Omental fat pad (tissue), 4 donors: Measurements from ENCODE around the gene ERAP2. TPM values are rescaled to one million over a fixed set of nuclear protein-coding genes. Genes with fewer than 3 reads are reported as not detected.
"Not testable (repeated sequence)": the region's sequence is repeated elsewhere in the genome, so short reads cannot be mapped to it uniquely, and the experiment has no call there.

Source experiments
- ATAC-seq: fragments of 150-250 bp; one replicate; pipeline ENCODE4 v1.9.1; 2016; ENCODE audit warnings: mild to moderate bottlenecking, moderate library complexity; ENCODE audit not compliant: low FRiP score
- DNase-seq: peaks from one replicate; pipeline ENCODE4 v3.0.0-alpha.2; 2019; ENCODE audit warnings: low spot score
- total RNA-seq, 4 donors: library from RNA; depleted of rRNA; stranded (reverse); fragments of >200 nt; gene quantifications; one replicate each; pipeline ENCODE4 v1.1.0, GENCODE V29; 2016
- TF ChIP-seq, protein P1 (sequence below), 3 donors: fragments of 450-650 bp; IDR thresholded peaks; one replicate each; pipeline ENCODE4 v1.5.1; 2016 to 2017; ENCODE audit warnings: antibody characterized with exemption in 3 of 3, mild to moderate bottlenecking in 3 of 3, moderate library complexity in 2 of 3

Gene ERAP2
- total RNA-seq, 4 donors from 2014 or later = 15.1 to 57.4 (median 16.9) TPM

DNA sequence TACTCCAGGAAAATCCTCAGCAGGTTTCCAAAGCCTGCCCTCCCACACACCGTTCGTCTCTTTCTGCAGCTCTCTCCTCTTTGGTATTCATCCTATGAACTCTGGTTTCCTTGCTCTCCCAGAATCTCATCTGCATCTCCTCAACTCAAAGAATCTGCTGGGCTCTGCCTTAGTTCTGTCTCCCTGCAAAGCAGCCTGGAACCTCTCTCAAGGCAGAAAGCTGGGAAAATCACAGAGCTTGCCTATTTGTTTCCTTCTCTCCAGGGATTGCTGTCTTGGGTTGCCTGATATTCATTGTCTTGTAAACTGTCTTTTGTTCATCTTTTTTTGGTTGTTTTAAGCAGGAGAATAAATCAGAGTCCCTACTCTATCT, 5.3 kb upstream of the ERAP2 start:
- DNase-seq (no peak), ATAC-seq (no peak)
- TF ChIP-seq, protein P1, sequence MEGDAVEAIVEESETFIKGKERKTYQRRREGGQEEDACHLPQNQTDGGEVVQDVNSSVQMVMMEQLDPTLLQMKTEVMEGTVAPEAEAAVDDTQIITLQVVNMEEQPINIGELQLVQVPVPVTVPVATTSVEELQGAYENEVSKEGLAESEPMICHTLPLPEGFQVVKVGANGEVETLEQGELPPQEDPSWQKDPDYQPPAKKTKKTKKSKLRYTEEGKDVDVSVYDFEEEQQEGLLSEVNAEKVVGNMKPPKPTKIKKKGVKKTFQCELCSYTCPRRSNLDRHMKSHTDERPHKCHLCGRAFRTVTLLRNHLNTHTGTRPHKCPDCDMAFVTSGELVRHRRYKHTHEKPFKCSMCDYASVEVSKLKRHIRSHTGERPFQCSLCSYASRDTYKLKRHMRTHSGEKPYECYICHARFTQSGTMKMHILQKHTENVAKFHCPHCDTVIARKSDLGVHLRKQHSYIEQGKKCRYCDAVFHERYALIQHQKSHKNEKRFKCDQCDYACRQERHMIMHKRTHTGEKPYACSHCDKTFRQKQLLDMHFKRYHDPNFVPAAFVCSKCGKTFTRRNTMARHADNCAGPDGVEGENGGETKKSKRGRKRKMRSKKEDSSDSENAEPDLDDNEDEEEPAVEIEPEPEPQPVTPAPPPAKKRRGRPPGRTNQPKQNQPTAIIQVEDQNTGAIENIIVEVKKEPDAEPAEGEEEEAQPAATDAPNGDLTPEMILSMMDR (IDR thresholded peaks at IDR 0.05) = no peak

DNA sequence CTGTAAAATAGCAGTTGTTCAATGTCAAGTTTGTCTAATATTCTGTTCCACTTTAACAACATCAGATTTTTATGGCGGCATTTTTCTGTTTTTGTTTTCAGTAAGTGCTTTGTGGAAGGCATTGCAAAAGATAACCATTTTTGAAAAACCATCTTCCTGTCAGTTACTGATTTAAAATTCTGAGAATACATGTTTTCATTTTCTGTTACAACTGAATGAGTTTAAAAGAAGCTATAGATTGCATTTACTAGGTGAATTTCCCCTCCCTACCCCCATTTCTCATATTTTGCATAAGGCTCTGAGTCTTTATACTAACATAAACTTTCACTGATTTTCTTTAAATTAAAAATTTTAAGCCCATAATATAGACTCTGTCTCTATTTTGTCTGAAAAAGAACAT, 4.6 kb upstream of the ERAP2 start:
- DNase-seq (no peak), ATAC-seq (no peak)
- TF ChIP-seq, protein P1 (IDR thresholded peaks at IDR 0.05) = no peak

- ATAC-seq (no peak), DNase-seq (no peak)
- TF ChIP-seq, protein P1 (IDR thresholded peaks at IDR 0.05) = no peak
Measured at GRCh38 chr5:96873449-96873848, 2.9 kb upstream of the ERAP2 start.

DNA sequence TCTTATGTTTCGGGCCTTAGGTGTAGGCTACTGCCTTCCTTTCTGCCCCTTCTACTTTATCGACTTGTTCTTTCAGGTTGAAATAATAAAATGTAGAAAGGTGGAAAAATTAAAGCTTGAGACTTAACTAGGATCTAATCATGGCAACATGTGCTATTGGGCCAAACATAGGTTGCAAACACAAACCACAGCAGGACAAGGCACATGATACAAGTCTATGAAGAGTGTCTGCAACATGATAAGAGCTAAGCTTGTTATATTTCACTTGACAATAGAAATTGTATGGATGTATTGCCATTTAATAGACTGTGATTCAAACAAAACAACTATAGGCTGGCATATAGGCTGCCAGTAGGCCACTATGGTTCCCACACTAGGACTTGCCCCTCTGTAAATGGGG, 1.7 kb upstream of the ERAP2 start:
- DNase-seq (no peak), ATAC-seq (no peak)
- TF ChIP-seq, protein P1 (IDR thresholded peaks at IDR 0.05) = no peak

- no peak for ATAC-seq
- TF ChIP-seq, protein P1 (IDR thresholded peaks at IDR 0.05) = no peak
Measured at GRCh38 chr5:96875791-96876291, 459 bp upstream of the ERAP2 start.

GRCh38 chr5:96876977-96877469, 723 bp downstream of the ERAP2 start:
- ATAC-seq, DNase-seq: not testable (repeated sequence)

More at GRCh38 chr5:96875791-96876291, 459 bp upstream of the ERAP2 start:
- no peak for DNase-seq

DNA sequence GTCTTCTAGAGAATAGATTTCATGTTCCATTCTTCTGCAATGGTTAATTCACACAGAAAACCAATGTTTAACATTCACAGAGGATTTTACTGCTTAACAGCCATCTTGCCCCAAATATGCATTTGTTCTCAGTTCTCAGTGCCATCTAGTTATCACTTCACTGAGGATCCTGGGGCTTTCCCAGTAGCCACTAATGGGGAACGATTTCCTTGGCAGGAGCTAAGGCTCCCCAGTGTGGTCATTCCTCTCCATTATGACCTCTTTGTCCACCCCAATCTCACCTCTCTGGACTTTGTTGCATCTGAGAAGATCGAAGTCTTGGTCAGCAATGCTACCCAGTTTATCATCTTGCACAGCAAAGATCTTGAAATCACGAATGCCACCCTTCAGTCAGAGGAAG, 3.4 kb downstream of the ERAP2 start:
- ATAC-seq (no peak), DNase-seq (no peak)
- TF ChIP-seq, protein P1 (IDR thresholded peaks at IDR 0.05) = no peak
